GM08714 (cell line): ENCODE results near the gene CCNL2.
"Not testable (repeated sequence)": the region's sequence is repeated elsewhere in the genome, so short reads cannot be mapped to it uniquely, and the experiment has no call there.

Source experiments
- H3K4me3 ChIP-seq: fragments of 200-500 bp; sonication (Bioruptor generic); 2 replicates; pipeline ENCODE4 v1.5.1; 2014; ENCODE audit warnings: mild to moderate bottlenecking, low read length, inconsistent platforms
- ZNF274 ChIP-seq: IDR thresholded peaks from 2 replicates; pipeline ENCODE4 v1.6.1; 2012; ENCODE audit warnings: mild to moderate bottlenecking, low read depth, low read length

CCNL2 gene

DNA sequence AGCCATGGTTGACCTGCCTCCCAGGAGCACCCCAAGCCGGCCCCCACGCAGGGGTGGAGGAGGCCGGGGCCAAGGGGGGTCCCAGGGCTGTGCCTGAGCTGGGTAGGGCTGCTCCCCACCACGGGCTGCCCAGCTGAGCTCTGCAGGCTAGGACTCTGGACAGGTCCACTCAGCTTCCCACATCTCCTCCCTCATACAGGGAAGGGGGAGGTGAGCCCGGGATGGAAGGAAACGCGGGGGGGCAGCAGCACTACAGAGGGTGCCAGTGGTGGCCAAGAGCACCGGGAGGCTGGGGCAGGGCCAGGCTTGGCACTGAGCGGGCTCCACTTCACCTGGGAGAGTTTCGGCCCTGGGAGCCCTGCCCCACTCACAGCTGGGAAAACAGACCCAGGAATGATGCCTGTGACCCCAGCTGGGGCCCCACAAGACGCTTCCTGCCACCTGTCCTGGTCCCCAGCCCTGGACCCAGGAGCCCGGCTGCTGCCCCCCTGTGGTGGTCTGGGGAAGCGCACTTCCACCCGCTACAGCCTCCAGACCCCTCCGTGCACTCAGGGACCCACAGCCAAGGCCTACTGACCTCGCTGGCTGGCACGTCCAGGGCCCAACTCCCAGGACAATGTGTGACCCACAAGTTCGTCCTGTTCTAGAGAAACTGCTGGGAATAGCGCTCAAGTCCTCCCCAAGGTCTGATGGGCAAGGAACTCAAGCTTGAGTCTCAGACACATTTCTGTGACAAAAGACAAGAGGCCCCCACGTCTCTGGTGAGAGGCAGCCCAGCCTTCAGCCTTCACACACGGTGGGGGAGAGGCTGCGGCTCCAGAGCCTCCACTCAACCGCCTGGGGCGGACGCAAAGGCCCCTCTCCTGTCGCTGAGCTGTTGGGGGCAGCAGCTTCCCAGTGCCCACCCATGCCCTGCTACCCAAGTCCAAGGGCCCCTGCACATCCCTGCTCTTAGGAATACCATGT lies 27.1 kb downstream of the CCNL2 start:
- TF ChIP-seq ZNF274 = no peak
- H3K4me3 ChIP-seq = no peak overlapping the region

DNA sequence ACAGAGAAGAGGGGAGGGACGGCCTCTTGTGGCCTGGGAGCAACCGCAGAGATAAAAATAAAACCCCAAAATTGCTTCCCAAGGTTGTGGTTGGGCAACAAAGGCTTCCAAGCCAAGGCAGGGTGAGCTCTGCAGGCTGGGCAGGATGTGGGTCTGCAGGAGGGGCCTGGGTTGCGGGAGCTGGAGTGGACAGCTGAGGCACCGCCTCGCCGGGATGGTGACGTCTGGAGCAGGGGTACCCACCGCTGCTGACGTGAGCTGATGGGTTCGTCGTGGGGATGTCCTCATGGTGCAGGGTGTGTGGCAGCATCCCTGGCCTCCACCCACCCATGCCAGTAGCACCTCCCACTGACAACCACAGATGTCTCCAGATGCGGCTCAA lies 27.8 kb downstream of the CCNL2 start:
- no peak for TF ChIP-seq ZNF274
- H3K4me3 ChIP-seq = no peak overlapping the region

DNA sequence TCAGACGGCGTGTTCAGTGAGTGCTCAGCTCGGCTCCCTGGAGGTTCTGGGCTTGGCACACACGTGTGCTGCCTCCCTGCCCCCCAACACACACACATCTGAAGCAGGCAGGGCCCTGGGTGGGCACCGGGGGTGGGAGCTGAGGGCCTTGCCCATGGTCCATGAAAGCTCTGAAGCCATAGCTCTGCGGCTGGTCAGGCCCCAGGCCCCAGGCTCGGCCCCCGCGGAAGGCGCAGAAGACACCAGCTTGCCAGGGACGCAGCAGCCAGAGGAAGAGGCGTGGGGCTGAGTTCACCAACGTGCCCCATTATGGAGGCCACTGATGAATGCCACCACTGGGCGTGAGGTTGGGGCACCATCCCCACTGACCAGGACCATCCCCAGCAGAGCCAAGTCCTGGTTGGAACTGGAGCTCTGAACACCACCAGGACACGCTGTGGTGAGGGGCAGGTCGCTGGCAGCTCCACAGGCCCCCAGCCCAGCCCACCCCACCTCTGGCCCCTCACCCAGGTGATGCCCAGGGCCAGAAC lies 28.3 kb downstream of the CCNL2 start:
- no peak for TF ChIP-seq ZNF274
- H3K4me3 ChIP-seq = no peak overlapping the region

DNA sequence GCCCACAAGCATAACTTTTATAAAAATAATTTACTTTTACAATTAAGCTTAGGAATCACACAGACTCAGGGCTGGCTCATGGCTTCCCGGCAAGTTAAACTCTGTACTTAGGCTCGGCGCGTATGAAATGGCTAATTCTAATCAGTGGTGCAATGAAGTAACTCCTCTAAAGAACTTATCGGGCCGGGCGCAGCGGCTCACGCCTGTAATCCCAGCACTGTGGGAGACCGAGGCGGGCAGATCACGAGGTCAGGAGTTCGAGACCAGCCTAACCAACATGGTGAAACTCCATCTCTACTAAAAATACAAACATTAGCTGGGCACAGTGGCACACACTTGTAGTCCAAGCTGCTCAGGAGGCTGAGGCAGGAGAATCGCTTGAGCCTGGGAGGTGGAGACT lies 29.0 kb downstream of the CCNL2 start:
- H3K4me3 ChIP-seq = not testable (repeated sequence)

DNA sequence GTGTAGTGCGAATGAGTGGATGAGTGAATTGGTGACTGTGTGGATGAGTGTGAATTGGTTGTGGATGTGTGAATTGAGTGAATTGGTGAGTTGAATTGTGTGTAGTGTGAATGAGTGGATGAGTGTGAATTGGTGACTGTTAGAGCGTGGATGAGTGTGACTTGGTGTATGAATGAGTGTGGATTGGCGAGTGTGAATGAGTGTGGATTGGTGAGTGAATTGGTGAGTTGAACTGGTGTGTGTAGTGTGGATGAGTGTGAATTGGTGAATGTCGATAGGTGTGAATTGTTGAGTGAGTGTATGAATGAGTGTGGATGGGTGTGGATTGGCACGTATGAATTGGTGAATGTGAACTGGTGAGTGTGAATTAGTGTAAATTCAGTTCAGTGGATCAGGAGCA lies 31.8 kb downstream of the CCNL2 start:
- TF ChIP-seq ZNF274 = no peak
- no peak overlapping the region for H3K4me3 ChIP-seq

DNA sequence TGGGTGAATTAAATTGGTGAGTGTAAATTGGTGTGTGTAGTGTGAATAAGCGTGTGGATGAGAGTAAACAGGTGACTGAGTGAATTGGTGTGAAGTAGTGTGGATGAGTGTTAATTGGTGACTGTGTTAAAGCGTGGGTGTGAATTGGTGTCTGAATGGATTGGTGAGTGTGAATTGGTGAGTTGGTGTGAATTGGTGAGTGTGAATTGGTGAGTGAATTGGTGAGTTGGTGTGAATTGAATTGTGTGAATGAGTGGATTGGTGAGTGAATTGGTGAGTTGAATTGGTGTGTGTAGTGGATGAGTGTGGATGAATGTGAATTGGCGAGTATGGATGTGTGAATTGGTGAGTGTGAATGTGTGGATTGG lies 32.5 kb downstream of the CCNL2 start:
- H3K4me3 ChIP-seq = no peak overlapping the region
- no peak for TF ChIP-seq ZNF274

DNA sequence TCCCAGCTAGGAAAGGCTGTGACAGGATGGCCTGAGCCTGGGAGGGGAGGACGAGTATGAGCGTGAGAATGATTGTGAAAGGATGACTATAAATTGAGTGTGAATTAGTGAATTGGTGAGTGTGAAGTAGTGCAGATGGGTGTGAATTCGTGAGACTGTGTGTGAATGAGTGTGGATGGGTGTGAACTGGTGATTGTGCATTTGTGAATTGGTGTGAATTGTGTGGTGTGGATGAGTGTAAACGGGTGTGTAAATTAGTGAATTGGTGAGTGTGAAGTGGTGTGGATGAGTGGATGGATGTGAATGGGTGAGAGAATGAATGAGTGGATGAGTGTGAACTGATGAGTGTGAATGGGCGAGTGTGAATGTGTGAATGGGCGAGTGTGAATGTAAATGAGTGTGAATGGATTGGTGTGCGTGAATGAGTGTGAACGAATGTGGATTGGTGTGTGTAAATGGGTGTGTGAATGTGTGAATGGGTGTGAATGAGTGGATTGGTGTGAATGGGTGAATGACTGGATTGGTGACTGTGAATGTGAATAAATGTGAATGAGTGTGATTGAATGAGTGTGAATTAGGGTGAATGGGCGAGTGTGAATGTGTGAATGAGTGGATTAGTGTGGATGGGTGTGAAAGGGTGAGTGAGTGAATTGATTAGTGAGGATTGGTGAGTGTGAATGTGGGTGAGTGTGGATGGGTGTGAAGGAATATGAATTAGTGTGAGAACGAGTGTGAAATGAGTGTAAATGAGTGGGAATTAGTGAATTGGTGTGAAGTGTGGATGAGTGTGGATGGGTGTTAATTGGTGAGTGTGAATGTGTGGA lies 33.0 kb downstream of the CCNL2 start:
- H3K4me3 ChIP-seq = no peak overlapping the region
- no peak for TF ChIP-seq ZNF274

DNA sequence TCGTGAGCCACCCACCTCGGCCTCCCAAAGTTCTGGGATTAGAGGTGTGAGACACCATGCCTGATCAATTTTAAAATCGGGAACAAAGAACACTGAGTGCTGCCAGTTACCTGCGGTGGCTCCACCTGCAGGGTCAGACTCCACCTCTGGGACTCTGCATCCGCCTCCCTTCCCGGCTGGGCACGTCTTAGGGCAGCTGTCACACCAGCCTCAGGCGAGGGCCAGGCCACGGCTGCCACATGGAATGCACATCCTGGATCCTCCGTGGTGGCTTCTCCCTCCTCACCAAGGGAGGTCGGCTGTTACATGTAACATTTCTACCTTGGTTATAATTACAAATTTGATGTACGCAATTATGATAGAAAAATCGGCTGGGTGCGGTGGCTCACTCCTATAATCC lies 34.9 kb downstream of the CCNL2 start:
- no peak for TF ChIP-seq ZNF274
- no peak overlapping the region for H3K4me3 ChIP-seq

DNA sequence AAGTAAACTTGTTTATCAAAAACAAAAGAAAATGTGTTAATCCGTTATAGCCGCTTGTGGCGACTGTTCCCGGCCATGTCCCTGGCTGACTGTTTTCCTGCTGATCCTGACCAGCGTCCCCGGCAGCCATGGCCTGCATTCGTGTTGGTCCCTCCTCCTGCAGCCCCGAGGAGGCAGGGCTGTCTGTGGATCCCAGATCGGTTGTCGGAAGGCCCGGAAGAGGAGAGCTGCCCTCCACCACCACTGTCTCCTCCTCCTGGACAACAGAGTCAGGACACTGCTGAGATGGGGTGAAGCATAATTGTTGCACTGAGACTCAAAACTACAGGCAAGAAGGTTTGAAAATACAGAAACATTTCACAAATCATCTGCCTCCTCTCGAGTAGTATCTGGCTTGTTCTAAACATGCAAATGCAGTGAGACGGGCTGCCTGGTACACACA lies 37.1 kb downstream of the CCNL2 start:
- no peak for TF ChIP-seq ZNF274
- no peak overlapping the region for H3K4me3 ChIP-seq

DNA sequence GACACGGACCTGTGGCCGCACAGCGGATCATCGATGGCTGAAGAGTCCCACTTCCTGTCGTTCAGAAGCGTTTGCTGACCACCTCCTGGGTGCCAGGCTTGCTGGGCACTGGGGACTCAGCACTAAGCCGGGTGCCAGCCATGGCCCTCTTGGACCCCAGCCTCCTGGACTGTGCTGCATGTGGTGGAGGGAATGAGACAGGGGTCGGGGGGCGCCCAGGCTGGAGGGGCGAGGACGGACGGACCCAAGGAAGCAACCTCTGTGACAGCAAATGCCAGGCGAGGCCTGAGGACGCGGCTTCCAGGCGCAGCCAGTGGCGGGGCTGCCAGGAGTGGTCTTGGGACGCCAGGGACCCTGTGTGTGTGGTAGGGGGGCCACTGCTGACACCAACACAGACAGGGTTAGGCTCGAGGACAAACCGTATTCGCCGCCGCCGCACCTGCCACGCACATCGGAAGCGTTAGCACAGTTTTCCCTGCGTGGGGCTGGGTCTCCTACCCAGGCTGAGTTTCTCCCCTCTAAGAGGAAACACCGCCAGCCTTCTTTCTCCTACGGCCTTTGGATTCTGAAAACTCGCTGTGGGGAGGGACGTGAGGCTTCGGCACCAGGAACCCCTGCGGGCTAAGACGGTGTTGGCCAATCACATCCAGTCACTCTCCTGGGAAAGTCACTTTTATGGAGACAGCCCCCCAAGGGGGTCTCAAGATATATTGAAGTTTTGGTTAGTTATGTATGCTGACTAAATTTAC lies 37.7 kb downstream of the CCNL2 start:
- TF ChIP-seq ZNF274 = no peak
- no peak overlapping the region for H3K4me3 ChIP-seq

DNA sequence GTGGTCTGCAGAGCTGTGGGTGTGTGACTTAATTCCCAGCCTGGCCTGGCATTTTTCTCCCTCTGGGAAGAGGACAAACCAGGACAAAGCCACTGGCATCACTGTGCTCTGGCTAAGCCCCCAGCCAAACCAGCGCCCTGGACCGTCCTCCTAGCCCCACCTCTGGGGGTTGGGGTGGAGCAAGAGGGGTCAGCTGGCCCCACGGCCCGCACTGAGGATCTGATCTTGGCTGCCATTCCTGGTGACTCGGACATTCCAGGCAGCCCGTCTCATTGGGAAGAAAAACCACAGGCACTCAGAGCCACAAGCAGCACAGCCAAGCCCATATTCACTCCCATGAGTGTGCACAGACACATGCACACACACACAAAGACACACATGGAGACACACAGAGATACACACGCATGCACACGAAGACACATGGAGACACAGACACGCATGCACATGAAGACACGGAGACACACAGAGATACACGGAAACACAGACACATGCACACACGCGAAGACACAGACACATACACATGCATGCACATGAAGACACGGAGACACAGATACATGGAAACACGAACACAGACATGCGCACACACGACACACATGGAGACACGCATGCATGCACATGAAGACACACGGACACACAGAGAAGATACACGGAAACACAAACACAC lies 38.5 kb downstream of the CCNL2 start:
- TF ChIP-seq ZNF274 = no peak
- no peak overlapping the region for H3K4me3 ChIP-seq

DNA sequence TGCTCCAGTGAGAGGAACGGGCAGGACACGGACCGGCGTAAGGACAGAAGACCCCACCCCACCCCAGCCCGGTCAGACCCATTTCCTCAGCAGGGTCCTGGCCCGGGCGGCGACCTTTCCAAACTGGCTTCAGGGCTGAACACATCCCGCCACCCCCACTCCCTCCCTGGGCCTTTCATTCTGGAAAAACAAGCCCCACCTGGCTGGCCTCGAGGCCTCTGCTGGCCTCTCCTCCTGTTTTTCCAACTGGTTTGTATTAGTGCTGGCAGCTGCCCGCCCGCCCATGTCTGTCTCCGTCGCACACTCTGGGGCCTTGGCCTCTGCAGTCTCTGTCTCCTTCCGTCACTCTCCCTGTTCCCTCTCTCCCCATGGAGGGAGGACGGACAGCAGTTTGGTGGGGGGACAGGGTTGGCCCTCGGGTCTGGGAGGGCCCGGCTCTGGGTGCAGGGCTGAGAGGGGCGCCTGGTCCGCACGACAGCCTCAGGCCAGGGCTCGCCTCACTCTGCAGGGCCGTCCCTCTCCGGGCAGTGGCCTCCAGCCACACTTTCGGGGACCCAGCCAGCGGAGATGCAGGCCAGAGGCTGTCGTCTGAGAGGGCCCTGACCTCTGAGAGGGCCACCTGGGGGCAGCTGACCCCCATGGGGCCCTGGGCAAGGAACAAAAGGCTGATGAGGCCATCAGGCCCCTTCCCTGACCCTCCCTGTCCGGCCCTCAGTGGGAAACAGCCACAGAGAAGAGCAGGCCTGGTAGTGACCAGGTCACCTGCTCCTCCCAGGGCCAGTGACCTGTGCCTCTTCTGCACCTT lies 39.3 kb downstream of the CCNL2 start:
- H3K4me3 ChIP-seq = no peak overlapping the region
- no peak for TF ChIP-seq ZNF274

DNA sequence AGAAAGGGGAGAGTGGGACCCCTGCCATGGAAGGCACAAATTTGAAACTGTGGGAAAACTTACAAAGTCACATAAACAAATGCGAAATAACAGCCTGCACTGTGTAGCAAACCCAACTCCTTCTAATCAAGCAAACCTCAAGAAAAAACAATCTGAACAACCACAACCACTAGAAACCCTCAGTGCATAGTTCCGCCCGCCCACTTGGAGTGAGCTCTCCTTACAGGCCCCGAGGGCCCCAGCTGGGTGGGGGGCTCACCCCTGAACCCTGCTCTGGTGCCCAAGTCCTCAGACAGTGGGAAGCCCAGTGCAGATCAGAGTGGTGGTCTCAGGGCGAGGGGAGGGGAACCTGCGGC lies 39.8 kb downstream of the CCNL2 start:
- H3K4me3 ChIP-seq = no peak overlapping the region
- no peak for TF ChIP-seq ZNF274
